GM18499 (cell line): ENCODE data around the gene HAUS2.
"Not testable (repeated sequence)": the region's sequence is repeated elsewhere in the genome, so short reads cannot be mapped to it uniquely, and the experiment has no call there.

Experiments used
- ATAC-seq: cut with Tn5 transposase; IDR thresholded peaks from one replicate; pipeline ENCODE4 v1.9.1; 2021; ENCODE audit warnings: moderate number of reproducible peaks; ENCODE audit not compliant: insufficient read depth, unreplicated experiment

Gene HAUS2

GRCh38 chr15:42575188-42576039 lies 26.8 kb downstream of the HAUS2 start, which contains the start of gene STARD9:
TSS of gene STARD9 (plus strand) at chr15:42575606. CDS start at chr15:42575716, 110 bp downstream.
- ATAC-seq: peak; percentile 71

GRCh38 chr15:42576040-42576594 lies 27.5 kb downstream of the HAUS2 start:
- no peak for ATAC-seq

- ATAC-seq: no peak
Measured at GRCh38 chr15:42576776-42577175, 28.1 kb downstream of the HAUS2 start.

- no peak for ATAC-seq
Measured at GRCh38 chr15:42577514-42578031, 28.9 kb downstream of the HAUS2 start.

GRCh38 chr15:42578984-42579537 lies 30.4 kb downstream of the HAUS2 start:
- no peak for ATAC-seq

- ATAC-seq: no peak
Measured at GRCh38 chr15:42581272-42581730, 32.7 kb downstream of the HAUS2 start.

GRCh38 chr15:42582569-42583375 lies 34.1 kb downstream of the HAUS2 start:
- no peak for ATAC-seq

- ATAC-seq: no peak
Measured at GRCh38 chr15:42584031-42584765, 35.6 kb downstream of the HAUS2 start.

GRCh38 chr15:42590619-42591237 lies 42.1 kb downstream of the HAUS2 start:
- no peak for ATAC-seq

GRCh38 chr15:42591238-42591934 lies 42.7 kb downstream of the HAUS2 start:
- ATAC-seq: no peak

- no peak for ATAC-seq
Measured at GRCh38 chr15:42592716-42593115, 44.1 kb downstream of the HAUS2 start.

GRCh38 chr15:42593143-42593542 lies 44.5 kb downstream of the HAUS2 start:
- ATAC-seq: no peak

- no peak for ATAC-seq
Measured at GRCh38 chr15:42594095-42594494, 45.5 kb downstream of the HAUS2 start.

GRCh38 chr15:42595626-42596240 lies 47.1 kb downstream of the HAUS2 start:
- ATAC-seq: no peak

- ATAC-seq: not testable (repeated sequence)
Measured at GRCh38 chr15:42601316-42601715, 52.7 kb downstream of the HAUS2 start.

GRCh38 chr15:42602501-42602900 lies 53.9 kb downstream of the HAUS2 start:
- no peak for ATAC-seq

- ATAC-seq: no peak
Measured at GRCh38 chr15:42603978-42604377, 55.3 kb downstream of the HAUS2 start.
